Measurements from ENCODE around the gene XRCC1. TPM values are rescaled to one million over a fixed set of nuclear protein-coding genes. Genes with fewer than 3 reads are reported as not detected.
A peak's percentile ranks its signal among the peaks of the same experiment; 100 is the strongest.

Gene XRCC1
- total RNA-seq, 1 donor from 2014 or later = 20.9 TPM

DNA sequence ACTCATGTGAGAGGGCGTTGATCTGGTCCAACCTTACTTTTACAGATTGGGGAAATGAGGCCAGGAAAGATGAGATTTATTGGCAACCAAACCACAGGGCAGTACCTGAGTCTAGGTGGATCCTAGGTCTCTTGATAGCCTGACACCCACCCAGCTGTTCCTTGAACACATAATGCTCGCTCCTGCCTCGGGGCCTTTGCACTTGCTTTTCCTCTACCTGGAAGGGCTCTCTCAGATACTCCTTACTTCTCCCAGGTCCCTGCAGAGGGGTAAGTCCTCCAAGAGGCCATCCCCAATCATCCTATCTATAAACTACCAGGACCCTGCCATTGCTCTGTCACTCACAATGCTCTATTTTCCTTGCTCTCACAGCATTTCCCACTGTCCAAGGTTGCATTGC is 34.9 kb downstream of the XRCC1 start:
- intact Hi-C loops (cut with DNase I) = no loop called here
- Histone ChIP-seq H3K4me3 (no peak overlapping the region), H3K36me3 (peaks cover 0 to 58% of the 10 kb centered on the region in 2 donors), H3K4me1 (peaks cover 6% of the 10 kb centered on the region), H3K27me3 (no peaks in the 10 kb centered on the region), H3K27ac (no peak overlapping the region), H3K9me3 (peaks cover 7% of the 10 kb centered on the region)
- DNase-seq (ENCODE audit: extremely low spot score in 2 of 2) = no peak
- TF ChIP-seq POLR2AphosphoS5 (IDR thresholded peaks at IDR 0.05; ENCODE audit: insufficient read depth in 1 of 2, low read depth in 1 of 2) (no peak), POLR2A (IDR thresholded peaks at IDR 0.05) (no peak)
- TF ChIP-seq, protein P1, sequence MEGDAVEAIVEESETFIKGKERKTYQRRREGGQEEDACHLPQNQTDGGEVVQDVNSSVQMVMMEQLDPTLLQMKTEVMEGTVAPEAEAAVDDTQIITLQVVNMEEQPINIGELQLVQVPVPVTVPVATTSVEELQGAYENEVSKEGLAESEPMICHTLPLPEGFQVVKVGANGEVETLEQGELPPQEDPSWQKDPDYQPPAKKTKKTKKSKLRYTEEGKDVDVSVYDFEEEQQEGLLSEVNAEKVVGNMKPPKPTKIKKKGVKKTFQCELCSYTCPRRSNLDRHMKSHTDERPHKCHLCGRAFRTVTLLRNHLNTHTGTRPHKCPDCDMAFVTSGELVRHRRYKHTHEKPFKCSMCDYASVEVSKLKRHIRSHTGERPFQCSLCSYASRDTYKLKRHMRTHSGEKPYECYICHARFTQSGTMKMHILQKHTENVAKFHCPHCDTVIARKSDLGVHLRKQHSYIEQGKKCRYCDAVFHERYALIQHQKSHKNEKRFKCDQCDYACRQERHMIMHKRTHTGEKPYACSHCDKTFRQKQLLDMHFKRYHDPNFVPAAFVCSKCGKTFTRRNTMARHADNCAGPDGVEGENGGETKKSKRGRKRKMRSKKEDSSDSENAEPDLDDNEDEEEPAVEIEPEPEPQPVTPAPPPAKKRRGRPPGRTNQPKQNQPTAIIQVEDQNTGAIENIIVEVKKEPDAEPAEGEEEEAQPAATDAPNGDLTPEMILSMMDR (IDR thresholded peaks at IDR 0.05) = no peak

DNA sequence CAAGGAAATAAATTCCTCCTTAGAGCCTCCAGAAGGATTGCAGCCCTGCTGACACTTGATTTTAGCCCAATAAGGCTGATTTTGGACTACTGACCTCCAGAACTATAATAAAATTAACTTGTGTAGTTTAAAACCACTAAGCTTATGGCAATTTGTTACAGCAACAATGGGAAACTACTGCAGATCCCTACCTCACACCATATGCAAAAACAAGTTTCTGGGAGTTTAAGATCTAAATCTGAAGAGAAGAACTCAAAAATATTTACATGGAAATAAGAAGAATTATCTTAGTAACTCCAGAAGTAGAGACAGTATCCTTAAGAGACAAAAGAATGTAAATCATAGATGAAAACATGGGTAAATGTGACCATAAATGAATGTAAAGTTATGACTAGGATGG is 36.4 kb downstream of the XRCC1 start:
- Histone ChIP-seq H3K9me3 (peaks cover 7% of the 10 kb centered on the region), H3K36me3 (peaks cover 0 to 48% of the 10 kb centered on the region in 2 donors), H3K4me3 (no peak overlapping the region), H3K4me1 (peaks cover 17% of the 10 kb centered on the region), H3K27ac (no peak overlapping the region), H3K27me3 (no peaks in the 10 kb centered on the region)
- intact Hi-C loops (cut with DNase I) = loop anchor here (5.0 kb wide), 1 partner anchor 38 kb away; the partner anchor contains the start of genes PINLYP and XRCC1
- no peak for DNase-seq (ENCODE audit: extremely low spot score in 2 of 2)
- TF ChIP-seq, protein P1 (IDR thresholded peaks at IDR 0.05) = no peak
- TF ChIP-seq POLR2AphosphoS5 (IDR thresholded peaks at IDR 0.05; ENCODE audit: insufficient read depth in 1 of 2, low read depth in 1 of 2) (no peak), POLR2A (IDR thresholded peaks at IDR 0.05) (no peak)

DNA sequence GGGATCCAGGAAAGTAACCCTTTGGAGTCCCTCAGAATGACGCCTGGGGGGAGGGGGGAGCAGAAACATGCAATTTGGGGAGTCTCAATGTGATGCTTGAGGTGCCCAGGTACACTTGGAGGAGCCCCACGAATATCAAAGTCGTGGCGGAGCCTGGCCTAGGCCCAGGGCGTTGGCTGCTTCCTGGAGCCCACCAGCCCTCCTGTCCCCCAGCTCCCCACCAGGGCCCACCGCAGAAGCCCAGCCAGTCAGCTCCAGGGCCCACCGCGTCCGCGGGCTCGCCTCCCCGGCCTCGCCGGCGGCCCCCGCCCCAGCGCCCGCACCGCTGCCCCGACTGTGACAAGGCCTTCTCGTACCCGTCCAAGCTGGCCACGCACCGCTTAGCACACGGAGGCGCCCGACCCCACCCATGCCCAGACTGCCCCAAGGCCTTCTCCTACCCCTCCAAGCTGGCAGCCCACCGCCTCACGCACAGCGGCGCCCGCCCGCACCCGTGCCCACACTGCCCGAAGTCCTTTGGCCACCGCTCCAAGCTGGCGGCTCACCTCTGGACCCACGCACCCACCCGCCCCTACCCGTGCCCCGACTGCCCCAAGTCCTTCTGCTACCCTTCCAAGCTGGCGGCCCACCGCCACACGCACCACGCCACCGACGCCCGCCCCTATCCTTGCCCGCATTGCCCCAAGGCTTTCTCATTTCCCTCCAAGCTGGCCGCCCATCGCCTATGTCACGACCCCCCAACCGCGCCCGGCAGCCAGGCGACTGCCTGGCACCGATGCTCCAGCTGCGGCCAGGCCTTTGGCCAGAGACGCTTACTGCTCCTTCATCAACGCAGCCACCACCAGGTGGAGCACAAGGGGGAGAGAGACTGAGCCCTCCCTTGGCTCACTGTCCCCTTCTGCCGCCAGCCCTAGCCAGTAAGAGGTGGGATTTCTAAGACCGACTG is 40.2 kb downstream of the XRCC1 start:
- H3K27me3 ChIP-seq = no peaks in the 10 kb centered on the region
- TF ChIP-seq POLR2AphosphoS5 (IDR thresholded peaks at IDR 0.05; ENCODE audit: insufficient read depth in 1 of 2, low read depth in 1 of 2) (peak in 1 of 2 donors; percentile 35), POLR2A (IDR thresholded peaks at IDR 0.05) (no peak)
- TF ChIP-seq, protein P1 (IDR thresholded peaks at IDR 0.05) = peak in 2 of 3 experiments; percentile 40 to 54
- H3K27ac ChIP-seq = peak overlapping the region; percentile 96
- no peak for DNase-seq (ENCODE audit: extremely low spot score in 2 of 2)
- peaks cover 7% of the 10 kb centered on the region for H3K9me3 ChIP-seq
- H3K4me3 ChIP-seq = peak overlapping the region in 1 of 2 donors; percentile 61
- H3K4me1 ChIP-seq = peaks cover 27% of the 10 kb centered on the region
- intact Hi-C loops (cut with DNase I) = loop anchor here (5.0 kb wide), 1 partner anchor 42 kb away; the partner anchor contains the start of genes PINLYP and XRCC1
- H3K36me3 ChIP-seq = peaks cover 0 to 18% of the 10 kb centered on the region in 2 donors

DNA sequence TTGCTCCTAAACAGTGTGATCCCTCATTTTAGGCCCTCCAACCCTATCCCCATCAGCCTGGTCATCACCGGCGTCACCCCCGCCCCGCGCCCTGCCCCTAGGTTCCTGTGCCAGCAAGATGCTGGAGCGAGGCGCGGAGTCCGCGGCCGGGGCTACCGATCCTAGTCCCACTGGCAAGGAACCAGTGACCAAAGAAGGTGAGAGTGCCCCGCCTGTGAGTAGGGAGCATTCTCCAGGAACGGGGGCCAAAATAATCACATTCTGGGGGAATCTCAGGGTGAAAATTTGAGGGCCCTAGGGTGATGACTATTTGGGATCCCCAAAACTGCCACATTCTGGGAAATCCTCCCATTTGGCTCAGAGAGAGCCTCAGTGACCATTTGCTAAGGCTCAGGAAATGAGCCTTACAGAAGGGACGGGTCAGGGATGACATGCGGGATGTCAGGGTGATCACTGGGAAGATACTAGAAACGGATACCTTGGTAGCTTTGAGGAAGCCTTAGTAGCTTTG is 41.0 kb downstream of the XRCC1 start:
- TF ChIP-seq, protein P1 (IDR thresholded peaks at IDR 0.05) = no peak
- no peak for TF ChIP-seq POLR2A (IDR thresholded peaks at IDR 0.05)
- TF ChIP-seq POLR2AphosphoS5 (IDR thresholded peaks at IDR 0.05; ENCODE audit: insufficient read depth in 1 of 2, low read depth in 1 of 2) = no peak
- H3K27me3 ChIP-seq = no peaks in the 10 kb centered on the region
- peaks cover 0 to 11% of the 10 kb centered on the region in 2 donors for H3K36me3 ChIP-seq
- peaks cover 27% of the 10 kb centered on the region for H3K4me1 ChIP-seq
- peak overlapping the region; percentile 58 to 61 for H3K4me3 ChIP-seq
- H3K9me3 ChIP-seq = peaks cover 6% of the 10 kb centered on the region
- no peak for DNase-seq (ENCODE audit: extremely low spot score in 2 of 2)
- intact Hi-C loops (cut with DNase I) = no loop called here
- H3K27ac ChIP-seq = peak overlapping the region; percentile 96
